ENCODE data around the gene TOM1L1.

The TOM1L1 gene

DNA sequence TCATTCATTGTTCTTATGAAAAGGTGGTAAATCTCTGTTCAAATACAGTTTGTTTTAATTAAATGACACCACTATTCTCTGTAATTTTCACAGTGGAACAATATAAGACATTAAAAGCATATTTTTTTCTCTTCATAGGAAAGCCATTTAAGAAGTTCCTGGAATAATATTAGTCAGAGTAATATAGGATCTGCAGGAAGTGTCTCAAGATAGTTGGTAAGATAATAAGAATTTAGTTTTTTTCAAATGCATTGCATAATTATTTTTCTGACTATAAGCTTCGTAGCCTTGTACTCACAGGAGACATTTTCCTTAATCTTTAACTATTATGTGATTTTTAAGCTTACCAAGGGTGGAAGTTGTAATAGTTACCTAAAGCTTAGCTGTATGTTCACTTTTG is 84.8 kb downstream of the TOM1L1 start:
- TF ChIP-seq, protein P1, sequence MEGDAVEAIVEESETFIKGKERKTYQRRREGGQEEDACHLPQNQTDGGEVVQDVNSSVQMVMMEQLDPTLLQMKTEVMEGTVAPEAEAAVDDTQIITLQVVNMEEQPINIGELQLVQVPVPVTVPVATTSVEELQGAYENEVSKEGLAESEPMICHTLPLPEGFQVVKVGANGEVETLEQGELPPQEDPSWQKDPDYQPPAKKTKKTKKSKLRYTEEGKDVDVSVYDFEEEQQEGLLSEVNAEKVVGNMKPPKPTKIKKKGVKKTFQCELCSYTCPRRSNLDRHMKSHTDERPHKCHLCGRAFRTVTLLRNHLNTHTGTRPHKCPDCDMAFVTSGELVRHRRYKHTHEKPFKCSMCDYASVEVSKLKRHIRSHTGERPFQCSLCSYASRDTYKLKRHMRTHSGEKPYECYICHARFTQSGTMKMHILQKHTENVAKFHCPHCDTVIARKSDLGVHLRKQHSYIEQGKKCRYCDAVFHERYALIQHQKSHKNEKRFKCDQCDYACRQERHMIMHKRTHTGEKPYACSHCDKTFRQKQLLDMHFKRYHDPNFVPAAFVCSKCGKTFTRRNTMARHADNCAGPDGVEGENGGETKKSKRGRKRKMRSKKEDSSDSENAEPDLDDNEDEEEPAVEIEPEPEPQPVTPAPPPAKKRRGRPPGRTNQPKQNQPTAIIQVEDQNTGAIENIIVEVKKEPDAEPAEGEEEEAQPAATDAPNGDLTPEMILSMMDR (IDR thresholded peaks at IDR 0.05; ENCODE audit: insufficient read depth, low read length) = no peak
- TF ChIP-seq, protein P2, sequence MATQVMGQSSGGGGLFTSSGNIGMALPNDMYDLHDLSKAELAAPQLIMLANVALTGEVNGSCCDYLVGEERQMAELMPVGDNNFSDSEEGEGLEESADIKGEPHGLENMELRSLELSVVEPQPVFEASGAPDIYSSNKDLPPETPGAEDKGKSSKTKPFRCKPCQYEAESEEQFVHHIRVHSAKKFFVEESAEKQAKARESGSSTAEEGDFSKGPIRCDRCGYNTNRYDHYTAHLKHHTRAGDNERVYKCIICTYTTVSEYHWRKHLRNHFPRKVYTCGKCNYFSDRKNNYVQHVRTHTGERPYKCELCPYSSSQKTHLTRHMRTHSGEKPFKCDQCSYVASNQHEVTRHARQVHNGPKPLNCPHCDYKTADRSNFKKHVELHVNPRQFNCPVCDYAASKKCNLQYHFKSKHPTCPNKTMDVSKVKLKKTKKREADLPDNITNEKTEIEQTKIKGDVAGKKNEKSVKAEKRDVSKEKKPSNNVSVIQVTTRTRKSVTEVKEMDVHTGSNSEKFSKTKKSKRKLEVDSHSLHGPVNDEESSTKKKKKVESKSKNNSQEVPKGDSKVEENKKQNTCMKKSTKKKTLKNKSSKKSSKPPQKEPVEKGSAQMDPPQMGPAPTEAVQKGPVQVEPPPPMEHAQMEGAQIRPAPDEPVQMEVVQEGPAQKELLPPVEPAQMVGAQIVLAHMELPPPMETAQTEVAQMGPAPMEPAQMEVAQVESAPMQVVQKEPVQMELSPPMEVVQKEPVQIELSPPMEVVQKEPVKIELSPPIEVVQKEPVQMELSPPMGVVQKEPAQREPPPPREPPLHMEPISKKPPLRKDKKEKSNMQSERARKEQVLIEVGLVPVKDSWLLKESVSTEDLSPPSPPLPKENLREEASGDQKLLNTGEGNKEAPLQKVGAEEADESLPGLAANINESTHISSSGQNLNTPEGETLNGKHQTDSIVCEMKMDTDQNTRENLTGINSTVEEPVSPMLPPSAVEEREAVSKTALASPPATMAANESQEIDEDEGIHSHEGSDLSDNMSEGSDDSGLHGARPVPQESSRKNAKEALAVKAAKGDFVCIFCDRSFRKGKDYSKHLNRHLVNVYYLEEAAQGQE (IDR thresholded peaks at IDR 0.05; ENCODE audit: insufficient replicate concordance, low read depth) = no peak
- TF ChIP-seq SPI1 (IDR thresholded peaks at IDR 0.05; ENCODE audit: borderline replicate concordance, low read depth) (no peak), POLR2AphosphoS5 (IDR thresholded peaks at IDR 0.05; ENCODE audit: low read depth) (no peak), GABPA (IDR thresholded peaks at IDR 0.05; ENCODE audit: low read depth) (no peak)
- DNase-seq (ENCODE audit: low read depth in 1 of 2, low spot score in 1 of 2) = no peak
- H3K4me3 ChIP-seq (replicated peaks; ENCODE audit: insufficient read depth, low read length) = no peak overlapping the region
- H3K27me3 ChIP-seq (ENCODE audit: insufficient read depth, poor library complexity, severe bottlenecking) = no peaks in the 10 kb centered on the region
- H3K27ac ChIP-seq (replicated peaks) = no peak overlapping the region

DNA sequence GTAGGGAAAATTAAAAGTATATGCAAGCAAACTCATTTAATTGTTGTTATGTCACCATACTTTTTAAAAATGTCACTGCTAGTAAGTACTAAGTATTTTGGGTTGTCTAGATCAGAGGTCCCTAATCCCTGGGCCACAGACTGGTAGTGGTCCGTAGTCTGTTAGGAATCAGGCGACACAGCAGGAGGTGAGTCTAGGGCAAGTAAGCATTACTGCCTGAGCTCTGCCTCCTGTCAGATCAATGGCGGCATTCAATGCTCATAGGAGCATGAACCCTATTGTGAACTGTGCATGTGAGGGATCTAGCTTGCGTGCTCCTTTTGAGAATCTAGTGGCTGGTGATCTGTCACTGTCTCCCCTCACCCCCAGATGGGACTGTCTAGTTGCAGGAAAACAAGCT is 89.5 kb downstream of the TOM1L1 start:
- no peak for DNase-seq (ENCODE audit: low read depth in 1 of 2, low spot score in 1 of 2)
- TF ChIP-seq SPI1 (IDR thresholded peaks at IDR 0.05; ENCODE audit: borderline replicate concordance, low read depth) (no peak), GABPA (IDR thresholded peaks at IDR 0.05; ENCODE audit: low read depth) (no peak), POLR2AphosphoS5 (IDR thresholded peaks at IDR 0.05; ENCODE audit: low read depth) (no peak)
- TF ChIP-seq, protein P2 (IDR thresholded peaks at IDR 0.05; ENCODE audit: insufficient replicate concordance, low read depth) = no peak
- TF ChIP-seq, protein P1 (IDR thresholded peaks at IDR 0.05; ENCODE audit: insufficient read depth, low read length) = no peak
- Histone ChIP-seq H3K27me3 (ENCODE audit: insufficient read depth, poor library complexity, severe bottlenecking) (no peaks in the 10 kb centered on the region), H3K27ac (replicated peaks) (no peak overlapping the region), H3K4me3 (replicated peaks; ENCODE audit: insufficient read depth, low read length) (no peak overlapping the region)

DNA sequence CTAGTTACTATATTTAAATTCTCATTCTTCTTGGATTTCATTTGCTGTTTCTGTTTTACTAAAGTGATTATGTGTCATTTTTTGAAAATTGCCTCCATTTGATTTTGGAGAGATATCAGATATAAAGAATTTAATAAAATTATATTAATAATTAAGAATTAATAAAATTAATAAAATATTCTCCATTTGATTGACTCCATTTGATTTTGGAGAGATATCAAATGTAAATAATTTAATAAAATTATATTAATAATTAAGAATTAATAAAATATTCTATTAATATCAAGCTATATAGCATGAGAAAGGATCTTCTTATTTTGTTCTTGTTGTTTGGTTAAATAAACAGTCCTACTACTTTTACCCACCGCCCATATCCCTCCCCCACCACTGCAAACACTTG is 90.9 kb downstream of the TOM1L1 start:
- Histone ChIP-seq H3K27me3 (ENCODE audit: insufficient read depth, poor library complexity, severe bottlenecking) (no peaks in the 10 kb centered on the region), H3K27ac (replicated peaks) (no peak overlapping the region), H3K4me3 (replicated peaks; ENCODE audit: insufficient read depth, low read length) (no peak overlapping the region)
- TF ChIP-seq POLR2AphosphoS5 (IDR thresholded peaks at IDR 0.05; ENCODE audit: low read depth) (no peak), GABPA (IDR thresholded peaks at IDR 0.05; ENCODE audit: low read depth) (no peak), SPI1 (IDR thresholded peaks at IDR 0.05; ENCODE audit: borderline replicate concordance, low read depth) (no peak)
- TF ChIP-seq, protein P2 (IDR thresholded peaks at IDR 0.05; ENCODE audit: insufficient replicate concordance, low read depth) = no peak
- TF ChIP-seq, protein P1 (IDR thresholded peaks at IDR 0.05; ENCODE audit: insufficient read depth, low read length) = no peak
- no peak for DNase-seq (ENCODE audit: low read depth in 1 of 2, low spot score in 1 of 2)
